Lung microvascular endothelial cell (primary cell): ENCODE measurements around the gene CTDSPL. TPM values are rescaled to one million over a fixed set of nuclear protein-coding genes. Genes with fewer than 3 reads are reported as not detected.

Experiments used
- DNase-seq, 2 donors: peaks; one replicate each; pipeline versions ENCODE4 v3.0.0 to v3.0.0-alpha.2; 2010; ENCODE audit warnings: low read depth in 2 of 2
- total RNA-seq: library from RNA; depleted of rRNA; stranded (reverse); fragments of >200 nt; gene quantifications from 2 replicates; pipeline ENCODE4 v1.2.1, GENCODE V29; 2014

Gene CTDSPL
- total RNA-seq, 1 donor from 2014 or later, result 206 TPM

DNA sequence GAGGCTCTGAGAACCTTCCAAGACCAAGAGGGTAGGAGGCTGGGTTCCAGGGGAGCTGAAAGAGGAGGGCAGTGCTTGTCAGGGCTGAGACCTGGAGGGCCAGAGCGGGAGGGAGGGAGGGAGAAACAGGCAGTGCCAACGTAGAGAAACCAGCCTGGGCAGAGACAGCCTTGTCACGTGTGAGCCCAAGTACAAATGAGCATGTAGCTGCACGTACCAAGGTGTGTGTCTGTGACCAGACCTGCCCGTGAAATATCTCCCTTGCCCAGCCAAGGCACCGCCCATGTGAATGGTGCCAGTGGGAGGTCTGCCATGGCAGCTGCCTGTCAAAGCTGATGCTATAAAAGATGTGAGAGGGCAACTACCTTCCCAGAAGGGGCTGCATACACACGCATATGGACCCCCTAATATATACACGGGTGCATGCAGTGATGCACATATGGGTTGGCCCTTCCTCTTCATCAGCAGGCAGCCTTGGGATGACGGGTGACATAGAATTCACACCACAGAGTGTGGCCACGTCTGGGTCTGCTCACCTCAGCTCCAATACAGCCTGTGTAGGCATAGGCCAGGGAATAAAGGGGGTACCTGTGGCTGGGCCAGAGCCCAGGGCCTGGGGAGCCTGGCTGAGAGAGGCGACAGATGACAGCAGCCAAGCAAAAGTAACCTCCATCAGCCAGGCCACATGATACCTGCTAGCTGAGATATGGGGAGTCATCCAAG lies 7.8 kb upstream of the CTDSPL start:
- DNase-seq, result no peak

DNA sequence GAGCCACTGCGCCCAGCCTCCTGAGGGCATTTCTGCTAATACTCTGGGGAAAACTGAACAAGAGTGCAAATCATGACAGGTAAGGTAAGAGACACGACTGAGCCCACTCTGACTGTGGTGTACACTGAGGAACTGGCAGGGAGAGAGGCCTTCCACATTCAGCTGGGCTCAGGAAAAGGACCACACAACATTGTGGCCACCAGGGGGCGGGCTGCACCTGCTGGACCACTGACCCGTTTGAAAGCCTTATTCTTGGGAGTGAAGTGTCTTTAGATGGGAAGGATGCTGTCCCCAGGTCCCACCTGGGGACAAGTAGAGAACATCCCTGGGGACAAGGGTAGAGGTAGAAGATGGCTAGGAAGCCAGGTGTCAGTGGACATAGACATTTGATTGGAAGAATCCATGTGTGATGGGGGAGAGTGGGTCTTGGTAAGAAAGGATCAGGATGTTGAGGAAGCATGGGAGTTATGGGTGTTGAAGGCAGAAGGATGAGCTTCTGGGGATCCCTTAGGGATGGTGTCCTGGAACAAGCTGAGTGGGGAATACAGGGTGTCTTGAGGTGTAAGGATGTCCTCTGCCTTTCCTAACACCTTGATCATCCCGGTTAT lies 6.2 kb upstream of the CTDSPL start:
- DNase-seq, result peak; percentile 76 to 83

- no peak for DNase-seq
Measured at GRCh38 chr3:37856381-37856780, 5.3 kb upstream of the CTDSPL start.

GRCh38 chr3:37858742-37859141 lies 2.9 kb upstream of the CTDSPL start:
- DNase-seq, result no peak

GRCh38 chr3:37859354-37859753 lies 2.3 kb upstream of the CTDSPL start:
- no peak for DNase-seq

GRCh38 chr3:37859908-37860199 lies 1.8 kb upstream of the CTDSPL start:
- no peak for DNase-seq

DNA sequence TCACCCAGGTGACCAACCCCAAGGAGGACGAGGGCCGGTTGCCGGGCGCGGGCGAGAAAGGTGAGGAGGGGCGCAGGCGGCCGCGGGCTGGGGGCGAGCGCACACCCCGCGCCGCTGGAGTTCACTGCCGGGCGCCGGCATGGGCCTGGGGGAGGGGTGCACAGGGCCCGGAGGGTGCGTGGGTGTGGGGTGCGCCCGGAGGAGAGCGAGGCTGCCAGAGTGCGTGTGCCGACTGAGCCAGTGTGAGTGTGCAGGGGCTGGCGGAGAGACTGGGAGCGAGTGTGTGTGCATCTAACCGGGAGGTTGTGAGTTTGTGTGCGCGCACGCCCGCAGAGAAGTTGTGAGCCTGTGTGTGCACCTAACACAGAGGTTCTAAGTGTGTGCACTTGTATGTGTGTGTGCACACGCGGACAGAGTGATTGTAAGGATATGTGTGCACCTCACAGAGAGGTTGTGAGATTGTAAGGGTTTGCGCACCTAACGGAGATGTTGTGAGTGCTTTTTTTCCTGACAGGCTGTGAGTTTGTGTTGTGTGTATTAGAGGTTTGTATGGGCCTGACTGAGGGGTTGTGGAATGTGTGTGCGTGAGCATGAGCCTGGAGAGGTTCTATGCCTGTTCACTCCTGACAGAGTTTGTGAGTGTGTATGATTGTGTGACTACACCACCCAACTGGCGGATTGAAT lies 681 bp downstream of the CTDSPL start:
- peak; percentile 42 to 57 for DNase-seq

DNA sequence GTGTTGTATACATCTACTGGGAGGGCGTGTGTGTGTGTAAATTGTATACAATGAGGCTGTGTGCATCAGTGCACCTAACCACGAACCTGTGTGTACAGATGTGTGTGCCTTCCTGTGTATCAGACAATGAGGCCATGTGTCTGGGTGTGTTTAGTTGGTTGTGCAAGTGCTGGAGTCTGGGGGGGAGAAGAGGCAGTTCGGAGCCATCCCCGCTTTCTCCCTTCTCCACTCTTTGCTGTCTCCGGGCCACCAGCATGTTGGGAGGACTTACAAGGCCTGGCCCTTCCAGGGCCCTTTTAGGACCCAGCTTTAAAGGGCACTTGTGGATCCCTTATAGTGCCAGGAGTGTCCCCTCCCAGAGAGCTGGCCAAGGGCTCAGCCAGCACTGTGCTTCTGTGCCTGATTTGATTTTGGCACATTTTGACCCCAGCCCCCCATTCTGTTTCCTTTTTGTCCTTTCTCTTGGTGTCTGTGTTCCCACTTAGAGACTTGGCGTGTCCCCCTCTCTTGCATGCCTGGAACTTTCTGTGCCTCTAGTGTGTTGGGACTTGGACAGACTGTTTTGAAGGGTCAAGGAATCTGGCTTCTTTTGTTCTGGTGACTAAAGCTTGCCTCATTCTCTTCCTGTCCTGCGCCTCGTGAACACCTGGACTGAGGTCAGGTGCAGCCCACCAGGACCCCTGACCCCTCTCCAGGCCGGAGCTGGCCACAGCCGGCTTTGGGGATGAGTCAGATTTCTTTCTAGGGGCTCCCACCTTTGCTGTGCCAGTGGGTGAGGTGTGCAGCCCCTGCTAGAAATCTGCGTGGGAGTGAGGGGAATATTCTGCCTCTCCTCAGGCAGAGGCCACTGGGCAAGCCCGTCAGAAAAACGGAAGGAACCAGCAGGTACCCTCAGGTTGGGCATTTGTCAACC lies 1.5 kb downstream of the CTDSPL start:
- peak; percentile 35 to 45 for DNase-seq

DNA sequence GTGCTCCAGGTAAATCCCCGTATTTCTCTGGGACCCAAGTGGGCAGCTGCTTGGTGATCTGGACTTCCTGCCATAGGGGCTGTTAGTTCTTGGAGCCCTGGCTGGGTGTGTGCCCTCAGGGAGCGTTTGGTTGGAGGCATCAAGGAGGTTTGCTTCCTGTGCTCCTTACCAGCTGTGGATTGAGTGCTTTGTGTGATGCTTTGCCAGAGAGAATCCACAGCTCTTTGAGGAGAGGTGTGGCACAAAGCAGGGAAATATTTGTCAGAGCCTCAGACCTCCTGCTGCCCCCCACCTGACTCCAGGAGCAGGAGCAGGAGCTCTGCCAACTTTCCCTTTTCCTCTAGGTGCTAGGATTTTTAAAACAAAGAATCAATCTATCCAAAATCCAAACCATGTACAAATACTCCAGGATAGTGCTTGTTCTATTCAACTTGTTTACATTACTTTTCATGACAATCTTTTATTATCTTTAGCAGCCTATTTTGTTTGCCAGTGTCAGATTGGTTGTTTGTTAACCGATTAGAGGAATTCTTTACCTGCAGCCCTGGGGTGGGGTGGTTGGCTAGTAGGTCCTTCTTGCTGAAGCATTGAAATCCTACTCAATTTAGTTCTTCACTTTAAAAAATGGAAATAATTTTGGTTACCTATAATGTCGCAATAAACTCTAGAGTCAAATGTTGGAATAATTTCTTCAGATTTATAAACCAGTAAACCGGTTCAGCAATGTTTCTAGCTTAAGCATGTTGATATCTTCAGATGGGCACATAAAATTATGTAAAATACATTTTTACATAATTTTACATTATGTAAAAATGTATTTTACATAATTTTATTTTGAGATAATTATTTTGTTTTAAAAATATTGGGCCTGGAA lies 2.5 kb downstream of the CTDSPL start:
- DNase-seq, result peak in 1 of 2 donors; percentile 11

GRCh38 chr3:37864904-37865303 lies 3.2 kb downstream of the CTDSPL start:
- peak in 1 of 2 donors; percentile 44 for DNase-seq

GRCh38 chr3:37867144-37867543 lies 5.5 kb downstream of the CTDSPL start:
- no peak for DNase-seq

- DNase-seq, result no peak
Measured at GRCh38 chr3:37871858-37872257, 10.2 kb downstream of the CTDSPL start.

DNA sequence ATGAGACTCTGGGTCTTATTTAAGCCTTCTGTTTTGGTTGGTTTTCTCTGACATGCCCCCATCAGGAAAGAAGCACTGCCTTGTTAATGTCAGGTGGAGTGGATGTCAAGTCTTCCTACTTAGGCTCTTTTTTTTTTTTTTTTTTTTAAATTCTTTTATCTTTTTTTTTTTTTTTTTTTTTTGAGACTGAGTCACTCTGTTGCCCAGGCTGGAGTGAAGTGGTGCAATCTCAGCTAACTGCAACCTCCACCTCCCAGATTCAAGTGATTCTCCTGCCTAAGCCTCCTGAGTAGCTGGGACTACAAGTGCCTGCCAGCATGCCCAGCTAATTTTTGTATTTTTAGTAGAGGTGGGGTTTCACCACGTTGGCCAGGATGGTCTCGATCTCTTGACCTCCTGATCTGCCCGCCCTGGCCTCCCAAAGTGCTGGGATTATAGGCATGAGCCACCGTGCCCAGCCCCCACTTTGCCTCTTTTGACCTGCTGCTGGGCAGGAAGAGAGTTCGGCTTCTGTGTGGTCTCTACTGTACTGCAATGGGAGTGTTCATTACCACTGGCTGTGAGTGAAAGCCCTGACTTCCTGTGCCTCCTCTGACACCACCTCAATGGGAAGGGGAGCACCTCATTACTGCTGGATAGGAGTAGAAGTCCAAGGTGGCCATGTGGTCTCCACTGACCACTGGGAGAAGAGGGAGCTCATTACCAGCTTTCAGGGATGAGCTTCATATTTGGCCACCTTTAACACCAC lies 10.9 kb downstream of the CTDSPL start:
- no peak for DNase-seq

DNA sequence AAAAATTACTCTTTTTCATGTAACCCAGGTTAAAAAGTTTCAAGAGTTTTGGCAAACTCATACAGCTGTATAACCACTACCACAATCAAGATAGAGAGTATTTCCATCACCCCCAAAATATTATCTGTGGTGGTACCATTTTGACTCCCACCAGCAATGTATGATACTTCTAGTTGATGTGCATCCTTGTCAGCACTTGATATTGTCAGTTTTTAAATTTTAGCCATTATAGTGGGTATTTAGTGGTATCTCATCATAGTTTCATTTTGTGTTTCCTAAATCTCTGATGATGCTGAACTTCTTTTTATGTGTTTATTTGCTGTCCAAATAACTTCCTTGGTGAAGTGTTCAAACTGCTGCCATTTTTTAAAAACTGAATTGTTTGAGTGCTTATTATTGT lies 14.6 kb downstream of the CTDSPL start:
- DNase-seq, result no peak

GRCh38 chr3:37882711-37883110 lies 21.0 kb downstream of the CTDSPL start:
- no peak for DNase-seq

GRCh38 chr3:37885814-37886213 lies 24.1 kb downstream of the CTDSPL start:
- no peak for DNase-seq

DNA sequence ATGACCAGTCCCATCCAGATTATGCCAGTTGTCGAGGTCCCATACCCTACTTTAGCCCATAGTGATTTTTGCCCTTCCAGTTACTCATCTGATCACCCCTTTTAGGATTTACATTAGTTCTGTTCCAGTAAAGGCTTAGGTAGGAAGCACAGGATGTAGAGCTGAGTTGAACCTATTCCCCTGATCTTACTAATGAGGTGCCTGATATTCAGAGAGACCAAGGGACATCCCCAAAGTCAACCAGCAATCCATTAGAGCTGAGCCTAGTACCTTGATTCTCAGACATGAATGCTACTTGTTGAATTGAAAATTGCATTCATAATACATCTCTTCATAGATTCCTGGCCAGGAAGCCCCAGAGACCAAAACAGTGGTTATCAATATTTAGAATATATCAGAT lies 24.7 kb downstream of the CTDSPL start:
- DNase-seq, result no peak

DNA sequence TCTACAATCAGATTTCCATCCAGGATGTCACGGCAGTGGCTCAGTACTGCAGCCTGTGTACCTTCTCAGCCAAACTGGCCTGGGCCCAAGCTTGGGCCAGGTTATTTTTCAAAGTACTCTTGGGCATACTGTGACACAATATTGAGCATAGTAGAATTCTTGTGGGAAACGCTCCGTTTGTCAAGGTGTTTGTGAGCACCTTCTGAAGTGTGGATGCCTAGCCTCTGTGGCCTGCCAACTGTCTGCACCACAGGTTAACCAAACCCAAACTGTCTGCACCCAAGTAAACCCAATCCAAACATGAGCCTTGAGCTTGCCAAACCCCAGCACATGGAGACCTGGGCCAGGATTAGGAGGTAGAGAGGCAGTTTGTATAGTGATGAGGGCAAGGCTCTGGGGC lies 25.4 kb downstream of the CTDSPL start:
- no peak for DNase-seq

- DNase-seq, result no peak
Measured at GRCh38 chr3:37887824-37888223, 26.1 kb downstream of the CTDSPL start.

GRCh38 chr3:37888421-37888820 lies 26.7 kb downstream of the CTDSPL start:
- DNase-seq, result no peak
